ENCODE data around the gene IP6K3.

The IP6K3 gene

GRCh38 chr6:33705955-33706725 is 40.6 kb downstream of the IP6K3 start:
- no peak overlapping the region for H3K4me3 ChIP-seq (ENCODE audit: low read length)
- no peak for TF ChIP-seq CTCF (IDR thresholded peaks at IDR 0.05; ENCODE audit: insufficient read depth, low read depth, low read length, missing control alignments)
- no peak for DNase-seq (ENCODE audit: low read depth)

- no peak overlapping the region for H3K4me3 ChIP-seq (ENCODE audit: low read length)
- no peak for DNase-seq (ENCODE audit: low read depth)
- TF ChIP-seq CTCF (IDR thresholded peaks at IDR 0.05; ENCODE audit: insufficient read depth, low read depth, low read length, missing control alignments) = no peak
Observed at GRCh38 chr6:33705268-33705885, 41.3 kb downstream of the IP6K3 start.

GRCh38 chr6:33704215-33705066 is 42.3 kb downstream of the IP6K3 start:
- DNase-seq (ENCODE audit: low read depth) = peak; percentile 31
- TF ChIP-seq CTCF (IDR thresholded peaks at IDR 0.05; ENCODE audit: insufficient read depth, low read depth, low read length, missing control alignments) = no peak
- no peak overlapping the region for H3K4me3 ChIP-seq (ENCODE audit: low read length)

GRCh38 chr6:33702345-33702977 is 44.2 kb downstream of the IP6K3 start:
- TF ChIP-seq CTCF (IDR thresholded peaks at IDR 0.05; ENCODE audit: insufficient read depth, low read depth, low read length, missing control alignments) = peak; percentile 80
- DNase-seq (ENCODE audit: low read depth) = peak; percentile 70

GRCh38 chr6:33700391-33701050 is 46.2 kb downstream of the IP6K3 start:
- peak; percentile 88 for DNase-seq (ENCODE audit: low read depth)
- peak; percentile 94 for TF ChIP-seq CTCF (IDR thresholded peaks at IDR 0.05; ENCODE audit: insufficient read depth, low read depth, low read length, missing control alignments)

More at GRCh38 chr6:33702345-33702977, 44.2 kb downstream of the IP6K3 start:
- no peak overlapping the region for H3K4me3 ChIP-seq (ENCODE audit: low read length)

GRCh38 chr6:33699739-33700138 is 47.0 kb downstream of the IP6K3 start:
- no peak overlapping the region for H3K4me3 ChIP-seq (ENCODE audit: low read length)
- DNase-seq (ENCODE audit: low read depth) = no peak
- no peak for TF ChIP-seq CTCF (IDR thresholded peaks at IDR 0.05; ENCODE audit: insufficient read depth, low read depth, low read length, missing control alignments)

More at GRCh38 chr6:33700391-33701050, 46.2 kb downstream of the IP6K3 start:
- H3K4me3 ChIP-seq (ENCODE audit: low read length) = no peak overlapping the region
